DND-41 (cell line): Measurements from ENCODE around the gene PSMD2.

Source experiments
- ATAC-seq: fragments of 200-7000 bp; cut with Tn5 transposase; 3 replicates; pipeline ENCODE4 v1.9.1; 2021; ENCODE audit warnings: low read depth; ENCODE audit not compliant: insufficient read depth
- DNase-seq: peaks from one replicate; pipeline ENCODE4 v3.0.0-alpha.2; 2020
- H2AFZ ChIP-seq: 2 replicates; pipeline ENCODE4 v1.6.0; 2012; ENCODE audit warnings: low read depth, low read length
- H3K27ac ChIP-seq: 2 replicates; pipeline ENCODE4 v1.5.1; 2012; ENCODE audit warnings: low read length, inconsistent platforms
- H3K27me3 ChIP-seq: fragments of 200-600 bp; sonication (generic); 2 replicates; pipeline ENCODE4 v1.6.0; 2012; ENCODE audit warnings: low read length, mild to moderate bottlenecking, inconsistent platforms; ENCODE audit not compliant: insufficient read depth, poor library complexity
- H3K36me3 ChIP-seq: 2 replicates; pipeline ENCODE4 v1.5.1; 2012; ENCODE audit warnings: low read length, inconsistent platforms; ENCODE audit not compliant: insufficient read depth
- H3K4me1 ChIP-seq: 2 replicates; pipeline ENCODE4 v1.5.1; 2012; ENCODE audit warnings: mild to moderate bottlenecking, low read length; ENCODE audit not compliant: insufficient read depth
- H3K4me2 ChIP-seq: 2 replicates; pipeline ENCODE4 v1.6.0; 2012; ENCODE audit warnings: mild to moderate bottlenecking, moderate library complexity, low read length, inconsistent platforms; ENCODE audit not compliant: insufficient read depth
- H3K4me3 ChIP-seq, 2 experiments: fragments of 200-600 bp in 1 of 2; shearing (Covaris generic) in 1 of 2; 2 replicates each; pipeline ENCODE4 v1.5.1; 2012 to 2016; ENCODE audit warnings: inconsistent platforms in 2 of 2, low read length in 2 of 2, mild to moderate bottlenecking in 2 of 2, low read depth in 1 of 2, moderate library complexity in 1 of 2
- H3K79me2 ChIP-seq: 2 replicates; pipeline ENCODE4 v1.6.0; 2012; ENCODE audit warnings: low read length, inconsistent platforms; ENCODE audit not compliant: insufficient read depth
- H3K9ac ChIP-seq: 2 replicates; pipeline ENCODE4 v1.6.0; 2012; ENCODE audit warnings: low read depth, mild to moderate bottlenecking, inconsistent platforms, low read length, moderate library complexity
- H3K9me3 ChIP-seq: 2 replicates; pipeline ENCODE4 v1.5.1; 2012; ENCODE audit warnings: low read length, moderate library complexity, mild to moderate bottlenecking, inconsistent platforms; ENCODE audit not compliant: insufficient read depth, severe bottlenecking
- H4K20me1 ChIP-seq: 2 replicates; pipeline ENCODE4 v1.6.0; 2012; ENCODE audit warnings: low read length; ENCODE audit not compliant: insufficient read depth
- CTCF ChIP-seq: IDR thresholded peaks from 2 replicates; pipeline ENCODE4 v1.5.1; 2012; ENCODE audit warnings: borderline replicate concordance, low read length, moderate library complexity, mild to moderate bottlenecking; ENCODE audit not compliant: poor library complexity, severe bottlenecking; ENCODE audit errors: extremely low read depth
- EZH2 ChIP-seq: IDR thresholded peaks from 3 replicates; pipeline ENCODE4 v1.6.1; 2012; ENCODE audit warnings: borderline replicate concordance, low read depth, mild to moderate bottlenecking, moderate library complexity, low read length, inconsistent platforms; ENCODE audit not compliant: severe bottlenecking

PSMD2 gene

GRCh38 chr3:184351511-184352148, 52.6 kb downstream of the PSMD2 start:
- no peak overlapping the region for H2AFZ ChIP-seq
- TF ChIP-seq EZH2 (no peak), CTCF (no peak)
- DNase-seq = no peak
- peaks cover 8% of the 10 kb centered on the region; the same call in 1 of the 2 replicates for H4K20me1 ChIP-seq
- no peaks in the 10 kb centered on the region for H3K4me1 ChIP-seq
- no peaks in the 10 kb centered on the region for H3K79me2 ChIP-seq
- no peak overlapping the region for H3K4me2 ChIP-seq
- no peak overlapping the region for H3K4me3 ChIP-seq
- no peaks in the 10 kb centered on the region for H3K27me3 ChIP-seq
- H3K36me3 ChIP-seq = peaks cover 14% of the 10 kb centered on the region
- H3K9me3 ChIP-seq = no peaks in the 10 kb centered on the region
- H3K9ac ChIP-seq = no peak overlapping the region
- no peak overlapping the region for H3K27ac ChIP-seq
- no peak for ATAC-seq

DNA sequence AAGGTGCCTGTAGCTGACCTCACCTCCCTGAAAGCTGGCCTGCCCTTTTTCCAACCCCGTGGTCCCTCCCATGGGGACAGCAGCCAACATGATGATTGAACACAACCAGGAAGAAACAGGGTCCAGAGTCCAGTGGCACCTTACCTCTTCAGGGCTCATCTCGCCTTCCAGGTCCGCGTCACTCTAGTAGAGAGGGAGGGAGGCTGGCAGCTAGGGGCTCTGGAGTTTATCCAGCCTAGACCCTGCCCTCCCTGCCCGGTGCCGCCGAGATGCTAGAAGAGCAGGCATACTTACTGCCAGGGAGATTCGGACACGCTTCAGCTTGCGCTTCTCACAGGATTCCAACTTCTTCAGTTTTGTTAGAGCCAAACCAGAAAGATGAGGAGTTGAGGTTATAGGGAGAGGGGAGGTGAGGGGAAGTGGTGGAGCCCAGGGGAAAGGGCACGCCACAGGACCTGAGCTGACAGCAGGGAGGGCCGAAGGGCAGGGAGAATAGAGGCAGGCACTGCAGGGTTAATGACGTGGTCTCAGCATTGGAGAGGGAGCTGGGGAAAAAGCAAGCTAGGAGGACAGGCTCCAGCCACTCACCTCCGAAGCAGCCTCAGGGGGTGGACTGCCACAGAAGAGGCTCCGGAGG, 53.2 kb downstream of the PSMD2 start:
- Histone ChIP-seq H3K36me3 (peaks cover 14% of the 10 kb centered on the region), H3K4me1 (no peaks in the 10 kb centered on the region), H4K20me1 (peaks cover 8% of the 10 kb centered on the region; the same call in 1 of the 2 replicates), H2AFZ (no peak overlapping the region), H3K79me2 (no peaks in the 10 kb centered on the region), H3K9ac (no peak overlapping the region), H3K27me3 (no peaks in the 10 kb centered on the region), H3K4me3 (no peak overlapping the region), H3K9me3 (no peaks in the 10 kb centered on the region), H3K4me2 (no peak overlapping the region), H3K27ac (no peak overlapping the region)
- TF ChIP-seq EZH2 (no peak), CTCF (no peak)
- no peak for DNase-seq
- ATAC-seq = no peak

GRCh38 chr3:184352897-184353545, 54.0 kb downstream of the PSMD2 start:
- no peaks in the 10 kb centered on the region for H3K79me2 ChIP-seq
- TF ChIP-seq CTCF (no peak), EZH2 (no peak)
- no peak overlapping the region for H3K4me2 ChIP-seq
- no peaks in the 10 kb centered on the region for H3K4me1 ChIP-seq
- H2AFZ ChIP-seq = no peak overlapping the region
- H3K9ac ChIP-seq = no peak overlapping the region
- ATAC-seq = no peak
- no peak overlapping the region for H3K4me3 ChIP-seq
- DNase-seq = no peak
- no peak overlapping the region for H3K27ac ChIP-seq
- no peaks in the 10 kb centered on the region for H3K27me3 ChIP-seq
- H4K20me1 ChIP-seq = peaks cover 8% of the 10 kb centered on the region; the same call in 1 of the 2 replicates
- no peaks in the 10 kb centered on the region for H3K9me3 ChIP-seq
- peaks cover 14% of the 10 kb centered on the region for H3K36me3 ChIP-seq
